HCT116 (cell line): Measurements from ENCODE around the gene FRMD4B. TPM values are rescaled to one million over a fixed set of nuclear protein-coding genes. Genes with fewer than 3 reads are reported as not detected.

Experiments
- ATAC-seq: fragments of 200-7000 bp; cut with Tn5 transposase; 2 replicates; pipeline ENCODE4 v1.9.1; 2020; ENCODE audit warnings: mild to moderate bottlenecking, moderate library complexity
- BruUV-seq: library from RNA; stranded (reverse); fragments of 400-500 nt; replicated peaks from 2 replicates; lab custom pipeline; 2021; lab: Mats Ljungman, UMichigan
- CTCF ChIA-PET: fragments of 300-600 bp; sonication (Branson Sonifier 250); formaldehyde crosslinking; loops from one replicate; lab custom pipeline; 2021; ENCODE audit warnings: antibody characterized with exemption; lab: Charles Lee
- POLR2A ChIA-PET: fragments of 300-600, 350-600 bp; sonication (Branson Sonifier 250); formaldehyde crosslinking; loops from one replicate; lab custom pipeline; 2021; ENCODE audit warnings: antibody characterized with exemption; lab: Charles Lee
- RAD21 ChIA-PET, 2 experiments: fragments of 300-600 bp; sonication (Branson Sonifier 250); formaldehyde crosslinking; loops; one replicate each; lab custom pipeline; 2023; ENCODE audit warnings: low total read pairs in 2 of 2; ENCODE audit not compliant: uncharacterized antibody in 2 of 2, unreplicated experiment in 2 of 2, low non-redundant PET in 1 of 2; lab: Charles Lee
- DNase-seq: peaks from one replicate; pipeline ENCODE4 v3.0.0-alpha.2; 2010; ENCODE audit warnings: low read depth, low spot score
- H2AFZ ChIP-seq: fragments of 200-600 bp; shearing (Covaris generic), sonication (generic); 2 replicates; pipeline ENCODE4 v1.6.1; 2017; ENCODE audit warnings: low read depth, mixed run types, mixed read lengths, antibody characterized with exemption, low read length; ENCODE audit not compliant: poor library complexity, severe bottlenecking
- H3K27ac ChIP-seq: 2 replicates; pipeline ENCODE4 v1.5.1; 2012; ENCODE audit warnings: low read depth, low read length
- H3K27me3 ChIP-seq: fragments of 200-600 bp; sonication (generic); 2 replicates; pipeline ENCODE4 v1.6.1; 2016; ENCODE audit warnings: mixed run types, low read length, mixed read lengths; ENCODE audit not compliant: insufficient read depth
- H3K36me3 ChIP-seq, 2 experiments: fragments of 200-500 bp in 1 of 2; fragments of 200-600 bp in 1 of 2; sonication (Bioruptor generic) in 1 of 2; sonication (generic) in 1 of 2; 2 replicates each; pipeline versions ENCODE4 v1.5.1 to v1.6.1; 2014 to 2016; ENCODE audit warnings: low read length in 2 of 2, inconsistent platforms in 1 of 2, mixed read lengths in 1 of 2, mixed run types in 1 of 2; ENCODE audit not compliant: insufficient read depth in 2 of 2, control insufficient read depth in 1 of 2
- H3K4me1 ChIP-seq, 2 experiments: fragments of 200-600 bp in 1 of 2; sonication (generic) in 1 of 2; 2 replicates each; pipeline versions ENCODE4 v1.5.1 to v1.6.1; 2012 to 2017; ENCODE audit warnings: low read length in 2 of 2, inconsistent platforms in 1 of 2, mild to moderate bottlenecking in 1 of 2, mixed read lengths in 1 of 2, mixed run types in 1 of 2, moderate library complexity in 1 of 2; ENCODE audit not compliant: insufficient read depth in 2 of 2, control insufficient read depth in 1 of 2
- H3K4me2 ChIP-seq: fragments of 200-600 bp; sonication (generic); 2 replicates; pipeline ENCODE4 v1.6.1; 2017; ENCODE audit warnings: mixed run types, low read length, mixed read lengths
- H3K4me3 ChIP-seq, 2 experiments: fragments of 200-600 bp in 1 of 2; sonication (generic) in 1 of 2; replicated peaks in 1 of 2; 2 replicates each; pipeline ENCODE4 v1.5.1; 2011 to 2016; ENCODE audit warnings: low read length in 2 of 2, control low read depth in 1 of 2, low read depth in 1 of 2, mild to moderate bottlenecking in 1 of 2, mixed read lengths in 1 of 2, mixed run types in 1 of 2
- H3K79me2 ChIP-seq: fragments of 200-600 bp; sonication (generic); 2 replicates; pipeline ENCODE4 v1.6.1; 2017; ENCODE audit warnings: mild to moderate bottlenecking, mixed run types, low read length, moderate library complexity, mixed read lengths; ENCODE audit not compliant: insufficient read depth
- H3K9ac ChIP-seq: fragments of 200-600 bp; sonication (generic); 2 replicates; pipeline ENCODE4 v1.6.1; 2016; ENCODE audit warnings: low read length, mixed read lengths
- H3K9me2 ChIP-seq: fragments of 200-600 bp; sonication (generic), shearing (Covaris generic); 2 replicates; pipeline ENCODE4 v1.6.1; 2017; ENCODE audit warnings: mixed run types, mild to moderate bottlenecking, moderate library complexity; ENCODE audit not compliant: insufficient read depth
- H3K9me3 ChIP-seq, 2 experiments: fragments of 200-500 bp in 1 of 2; fragments of 200-600 bp in 1 of 2; sonication (Bioruptor generic) in 1 of 2; sonication (generic) in 1 of 2; 2 replicates each; pipeline ENCODE4 v1.6.1; 2014 to 2017; ENCODE audit warnings: low read length in 2 of 2, mixed read lengths in 2 of 2, inconsistent platforms in 1 of 2, low read depth in 1 of 2, mild to moderate bottlenecking in 1 of 2, mixed run types in 1 of 2, moderate library complexity in 1 of 2; ENCODE audit not compliant: control insufficient read depth in 1 of 2, insufficient read depth in 1 of 2
- H4K20me1 ChIP-seq: fragments of 200-600 bp; sonication (generic), shearing (Covaris generic); 2 replicates; pipeline ENCODE4 v1.6.1; 2017; ENCODE audit warnings: mixed run types, mild to moderate bottlenecking, moderate library complexity; ENCODE audit not compliant: insufficient read depth
- EZH2phosphoT487 ChIP-seq: fragments of 200-600 bp; IDR thresholded peaks from 2 replicates; pipeline ENCODE4 v1.6.1; 2018; ENCODE audit warnings: antibody characterized with exemption, borderline replicate concordance
- FOSL1 ChIP-seq: IDR thresholded peaks from 2 replicates; pipeline ENCODE4 v1.6.1; 2012; ENCODE audit warnings: low read depth
- JUND ChIP-seq: IDR thresholded peaks from 2 replicates; pipeline ENCODE4 v1.6.1; 2012
- POLR2A ChIP-seq: IDR thresholded peaks from 2 replicates; pipeline ENCODE4 v1.7.0; 2011; ENCODE audit warnings: borderline replicate concordance; ENCODE audit not compliant: insufficient read depth, insufficient read length; ENCODE audit errors: extremely low read depth
- RAD21 ChIP-seq: IDR thresholded peaks from 2 replicates; pipeline ENCODE4 v1.6.1; 2012; ENCODE audit warnings: low read depth, mild to moderate bottlenecking
- REST ChIP-seq: IDR thresholded peaks from 2 replicates; pipeline ENCODE4 v1.6.1; 2012; ENCODE audit warnings: low read depth
- SIN3A ChIP-seq: IDR thresholded peaks from 2 replicates; pipeline ENCODE4 v1.6.1; 2012; ENCODE audit warnings: low read depth
- YY1 ChIP-seq: IDR thresholded peaks from 2 replicates; pipeline ENCODE4 v1.6.1; 2011; ENCODE audit warnings: low read length, low read depth, moderate library complexity, mild to moderate bottlenecking; ENCODE audit not compliant: insufficient replicate concordance; ENCODE audit errors: extremely low read depth
- ZFX ChIP-seq: fragments of 450-650 bp; IDR thresholded peaks from 2 replicates; pipeline ENCODE4 v1.6.1; 2017
- intact Hi-C: fragments of 100-400 bp; cut with micrococcal nuclease; formaldehyde crosslinking; loops from 2 replicates; pipeline ENCODE4 v1.10.0; 2022
- total RNA-seq: library from RNA; stranded (reverse); gene quantifications from one replicate; pipeline ENCODE4 v1.2.1, GENCODE V29; 2021; ENCODE audit not compliant: unreplicated experiment

The FRMD4B gene
- total RNA-seq, 1 experiment from 2014 or later = 2.0 TPM

GRCh38 chr3:69248436-69248835, 137.5 kb downstream of the FRMD4B start:
- Histone ChIP-seq H3K4me3 (no peak overlapping the region), H3K36me3 (no peaks in the 10 kb centered on the region), H3K4me2 (no peak overlapping the region), H3K79me2 (no peaks in the 10 kb centered on the region), H3K9me3 (no peaks in the 10 kb centered on the region), H4K20me1 (no peaks in the 10 kb centered on the region), H3K9me2 (no peaks in the 10 kb centered on the region), H2AFZ (no peak overlapping the region), H3K27ac (no peak overlapping the region), H3K4me1 (peaks cover 0 to 6% of the 10 kb centered on the region in 2 experiments; a peak in 1 of 4 replicates), H3K27me3 (no peaks in the 10 kb centered on the region), H3K9ac (no peak overlapping the region)
- CTCF ChIA-PET = no interaction called here
- RAD21 ChIA-PET = no interaction called here
- BruUV-seq = no TSS peak
- ATAC-seq (no peak), DNase-seq (no peak)
- POLR2A ChIA-PET = no interaction called here
- intact Hi-C loops = no loop called here
- TF ChIP-seq POLR2A (no peak), ZFX (no peak), REST (no peak), RAD21 (no peak), JUND (no peak), FOSL1 (no peak), YY1 (no peak), SIN3A (no peak), EZH2phosphoT487 (no peak)
